Gastroesophageal sphincter (tissue), 4 donors: ENCODE measurements around the gene SNX15. TPM values are rescaled to one million over a fixed set of nuclear protein-coding genes. Genes with fewer than 3 reads are reported as not detected.

ENCODE experiments used
- ATAC-seq: fragments of 150-250 bp; one replicate; pipeline ENCODE4 v1.9.1; 2016; ENCODE audit warnings: mild to moderate bottlenecking, moderate library complexity
- H3K27ac ChIP-seq, 4 donors: fragments of 200-600 bp; sonication (generic) in 3 of 4; 1 replicate in 3 of 4; 2 replicates in 1 of 4; pipeline ENCODE4 v1.5.1; 2016 to 2019
- H3K27me3 ChIP-seq: fragments of 200-600 bp; sonication (generic); one replicate; pipeline ENCODE4 v1.5.1; 2019
- H3K36me3 ChIP-seq, 2 donors: fragments of 200-600 bp; sonication (generic); one replicate each; pipeline ENCODE4 v1.5.1; 2019; ENCODE audit warnings: control low read depth in 1 of 2
- H3K4me1 ChIP-seq, 3 donors: fragments of 200-600 bp; sonication (generic); 1 replicate in 2 of 3; 2 replicates in 1 of 3; pipeline ENCODE4 v1.5.1; 2016 to 2019; ENCODE audit warnings: control low read depth in 2 of 3
- H3K4me3 ChIP-seq, 2 donors: fragments of 200-600 bp; sonication (generic); one replicate each; pipeline ENCODE4 v1.5.1; 2019; ENCODE audit warnings: mild to moderate bottlenecking in 1 of 2, moderate library complexity in 1 of 2
- H3K9me3 ChIP-seq, 3 donors: fragments of 200-600 bp; sonication (generic); one replicate each; pipeline ENCODE4 v1.5.1; 2017 to 2019; ENCODE audit warnings: control low read depth in 2 of 3
- EP300 ChIP-seq: sonication (generic); formaldehyde crosslinking; IDR thresholded peaks from one replicate; pipeline ENCODE4 v1.6.1; 2017; ENCODE audit warnings: antibody characterized with exemption, mild to moderate bottlenecking
- POLR2A ChIP-seq, 2 donors: fragments of 450-650 bp; IDR thresholded peaks; one replicate each; pipeline ENCODE4 v1.6.1; 2017; ENCODE audit warnings: antibody characterized with exemption in 2 of 2, mild to moderate bottlenecking in 2 of 2, moderate library complexity in 1 of 2
- POLR2AphosphoS5 ChIP-seq: sonication (generic); formaldehyde crosslinking; IDR thresholded peaks from one replicate; pipeline ENCODE4 v1.6.1; 2017; ENCODE audit warnings: antibody characterized with exemption
- WGBS, 2 donors: methylation state at CpG; one replicate each; pipeline ENCODE4 v1.1.5; 2018; ENCODE audit warnings: low coverage in 1 of 2; 5-methylcytosine and 5-hydroxymethylcytosine counted together
- total RNA-seq, 4 donors: library from RNA; depleted of rRNA; stranded (reverse); fragments of >200 nt; gene quantifications; one replicate each; pipeline ENCODE4 v1.1.0, GENCODE V29; 2016
- TF ChIP-seq, protein P1 (sequence below), 4 experiments: fragments of 200-600 bp in 2 of 4; fragments of 450-650 bp in 2 of 4; sonication (generic) in 1 of 4; IDR thresholded peaks; one replicate each; pipeline ENCODE4 v1.5.1; 2017 to 2019; ENCODE audit warnings: antibody characterized with exemption in 4 of 4, mild to moderate bottlenecking in 2 of 4, moderate library complexity in 2 of 4

Gene SNX15
- total RNA-seq, 4 donors from 2014 or later = 23.6 to 42.5 (median 30.1) TPM

DNA sequence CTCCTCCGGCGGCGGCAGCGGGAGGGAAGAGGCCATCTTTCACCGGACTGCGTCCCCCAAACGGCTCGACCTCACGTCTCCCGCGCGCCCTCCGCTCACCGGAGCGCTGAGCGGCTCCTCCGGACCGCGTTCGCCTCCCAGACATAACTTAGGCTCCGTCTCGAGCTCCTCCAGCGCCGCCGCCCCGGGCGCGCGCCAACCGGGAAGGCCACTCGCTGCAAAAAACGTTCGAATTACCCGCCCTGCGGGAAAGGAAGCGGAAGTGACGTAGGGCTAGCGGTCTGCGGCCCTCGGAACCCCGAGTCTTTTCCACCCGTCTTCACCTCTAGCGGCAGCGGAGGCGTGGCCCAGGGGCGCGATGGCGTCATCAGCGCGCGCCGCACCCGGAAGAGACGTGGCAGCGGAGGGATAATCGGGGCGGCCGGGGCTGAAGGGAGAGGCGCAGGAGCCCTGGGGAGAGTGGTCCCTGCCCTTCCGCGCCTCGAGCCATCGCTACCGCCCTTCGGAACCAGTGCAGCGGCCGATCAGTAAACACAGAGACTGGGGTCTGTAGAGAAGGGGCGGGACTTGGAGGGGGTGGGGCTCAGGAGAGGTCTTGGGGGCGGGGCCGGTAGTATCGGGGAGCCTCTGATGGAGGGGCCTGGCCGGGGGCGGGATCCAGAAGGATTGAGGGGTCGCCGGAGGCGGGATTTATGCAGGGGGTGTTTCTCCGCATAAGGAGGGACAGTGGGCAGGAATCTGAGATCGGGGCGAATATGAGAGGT is 56.8 kb downstream of the SNX15 start, which contains the start of the genes CDCA5 and ZFPL1:
Gene CDCA5 (minus strand): TSS at position 207 of the 764 bp plus-strand sequence. CDS start 62 bp downstream, at position 145.
Gene ZFPL1 (plus strand): TSS at position 389 of the 764 bp plus-strand sequence. CDS start 477 bp downstream, outside the sequence.
- Histone ChIP-seq H3K27me3 (no peaks in the 10 kb centered on the region), H3K4me3 (peak within 1 kb of the TSS; percentile 68 to 81), H3K27ac (peak within 1 kb of the TSS; percentile 67 to 97 (median 93)), H3K36me3 (peaks cover 0 to 41% of the 10 kb centered on the region in 2 donors), H3K4me1 (peaks cover 0 to 24% (median 14%) of the 10 kb centered on the region in 3 donors), H3K9me3 (no peaks in the 10 kb centered on the region)
- peak; percentile 98 for ATAC-seq
- TF ChIP-seq POLR2AphosphoS5 = peak; percentile 92
- no peak for TF ChIP-seq EP300
- peak; percentile 52 to 60 for TF ChIP-seq POLR2A (IDR thresholded peaks at IDR 0.05)
- TF ChIP-seq, protein P1, sequence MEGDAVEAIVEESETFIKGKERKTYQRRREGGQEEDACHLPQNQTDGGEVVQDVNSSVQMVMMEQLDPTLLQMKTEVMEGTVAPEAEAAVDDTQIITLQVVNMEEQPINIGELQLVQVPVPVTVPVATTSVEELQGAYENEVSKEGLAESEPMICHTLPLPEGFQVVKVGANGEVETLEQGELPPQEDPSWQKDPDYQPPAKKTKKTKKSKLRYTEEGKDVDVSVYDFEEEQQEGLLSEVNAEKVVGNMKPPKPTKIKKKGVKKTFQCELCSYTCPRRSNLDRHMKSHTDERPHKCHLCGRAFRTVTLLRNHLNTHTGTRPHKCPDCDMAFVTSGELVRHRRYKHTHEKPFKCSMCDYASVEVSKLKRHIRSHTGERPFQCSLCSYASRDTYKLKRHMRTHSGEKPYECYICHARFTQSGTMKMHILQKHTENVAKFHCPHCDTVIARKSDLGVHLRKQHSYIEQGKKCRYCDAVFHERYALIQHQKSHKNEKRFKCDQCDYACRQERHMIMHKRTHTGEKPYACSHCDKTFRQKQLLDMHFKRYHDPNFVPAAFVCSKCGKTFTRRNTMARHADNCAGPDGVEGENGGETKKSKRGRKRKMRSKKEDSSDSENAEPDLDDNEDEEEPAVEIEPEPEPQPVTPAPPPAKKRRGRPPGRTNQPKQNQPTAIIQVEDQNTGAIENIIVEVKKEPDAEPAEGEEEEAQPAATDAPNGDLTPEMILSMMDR (IDR thresholded peaks at IDR 0.05) = peak in 1 of 4 experiments; percentile 13
- WGBS, 2 donors = 0% methylated on average over 5 to 23 of the region's 79 CpGs

DNA sequence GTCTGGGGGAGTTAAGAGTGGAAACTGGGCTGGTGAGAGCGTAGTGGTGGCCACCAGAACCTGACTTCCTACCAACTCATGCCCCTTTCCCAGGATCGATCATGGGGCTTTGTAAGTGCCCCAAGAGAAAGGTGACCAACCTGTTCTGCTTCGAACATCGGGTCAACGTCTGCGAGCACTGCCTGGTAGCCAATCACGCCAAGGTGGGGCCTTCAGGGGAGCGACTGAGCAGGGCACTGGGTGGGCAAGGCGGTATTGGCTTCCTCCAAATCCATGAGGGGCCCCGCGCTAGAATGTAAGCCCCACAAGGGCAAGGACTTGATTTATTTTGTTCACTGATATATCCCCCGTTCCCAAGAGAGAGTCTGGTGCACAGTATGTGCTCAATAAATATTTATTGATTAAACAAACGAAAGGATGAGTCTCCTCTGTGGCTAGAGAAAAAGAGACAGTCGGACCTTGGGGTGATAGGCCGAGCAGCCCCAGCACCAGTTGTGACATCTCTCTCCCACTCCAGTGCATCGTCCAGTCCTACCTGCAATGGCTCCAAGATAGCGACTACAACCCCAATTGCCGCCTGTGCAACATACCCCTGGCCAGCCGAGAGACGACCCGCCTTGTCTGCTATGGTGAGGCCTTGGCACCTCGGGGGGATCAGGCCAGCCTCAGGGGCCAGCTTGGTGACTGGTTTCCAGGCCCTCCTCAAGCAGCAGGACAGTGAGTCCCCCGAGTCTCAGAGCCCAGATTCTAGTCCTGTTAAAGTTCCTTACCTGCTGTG is 57.5 kb downstream of the SNX15 start:
- H3K4me1 ChIP-seq = peaks cover 0 to 24% (median 14%) of the 10 kb centered on the region in 3 donors
- no peaks in the 10 kb centered on the region for H3K27me3 ChIP-seq
- no peak for ATAC-seq
- 33 to 35% methylated on average over 3 to 12 of the region's 23 CpGs for WGBS, 2 donors
- peaks cover 0 to 48% of the 10 kb centered on the region in 2 donors for H3K36me3 ChIP-seq
- no peak for TF ChIP-seq EP300
- TF ChIP-seq POLR2AphosphoS5 = no peak
- TF ChIP-seq, protein P1 (IDR thresholded peaks at IDR 0.05) = no peak
- no peak for TF ChIP-seq POLR2A (IDR thresholded peaks at IDR 0.05)
- peak overlapping the region; percentile 68 to 81 for H3K4me3 ChIP-seq
- H3K27ac ChIP-seq = peak overlapping the region; percentile 67 to 97 (median 93)
- no peaks in the 10 kb centered on the region for H3K9me3 ChIP-seq

DNA sequence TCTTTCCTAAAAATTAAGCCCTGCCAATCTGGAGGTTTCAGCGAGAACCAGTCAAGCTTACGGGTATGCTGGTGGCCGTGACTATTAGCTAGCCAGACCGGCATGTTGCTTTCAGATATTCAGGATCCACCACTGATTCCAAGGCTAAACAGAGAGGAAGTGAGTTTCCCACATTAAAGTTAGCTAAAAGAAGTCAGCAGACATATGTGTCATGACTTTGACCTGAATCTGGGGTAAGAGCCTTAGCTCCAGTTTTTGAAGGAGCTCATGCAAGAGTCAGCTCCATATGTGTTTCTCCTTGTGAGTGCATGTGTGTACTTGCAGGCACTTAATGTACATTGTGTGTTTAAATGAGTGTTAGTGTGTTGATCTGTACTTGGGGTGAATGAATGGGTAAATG is 58.2 kb downstream of the SNX15 start:
- Histone ChIP-seq H3K36me3 (peaks cover 0 to 51% of the 10 kb centered on the region in 2 donors), H3K4me3 (no peak overlapping the region), H3K27ac (no peak overlapping the region), H3K4me1 (peaks cover 0 to 24% (median 14%) of the 10 kb centered on the region in 3 donors), H3K9me3 (no peaks in the 10 kb centered on the region), H3K27me3 (no peaks in the 10 kb centered on the region)
- no peak for ATAC-seq
- 83 to 89% methylated on average over 1 to 4 of the region's 4 CpGs for WGBS, 2 donors
- TF ChIP-seq, protein P1 (IDR thresholded peaks at IDR 0.05) = no peak
- no peak for TF ChIP-seq POLR2AphosphoS5
- TF ChIP-seq POLR2A (IDR thresholded peaks at IDR 0.05) = no peak
- no peak for TF ChIP-seq EP300

DNA sequence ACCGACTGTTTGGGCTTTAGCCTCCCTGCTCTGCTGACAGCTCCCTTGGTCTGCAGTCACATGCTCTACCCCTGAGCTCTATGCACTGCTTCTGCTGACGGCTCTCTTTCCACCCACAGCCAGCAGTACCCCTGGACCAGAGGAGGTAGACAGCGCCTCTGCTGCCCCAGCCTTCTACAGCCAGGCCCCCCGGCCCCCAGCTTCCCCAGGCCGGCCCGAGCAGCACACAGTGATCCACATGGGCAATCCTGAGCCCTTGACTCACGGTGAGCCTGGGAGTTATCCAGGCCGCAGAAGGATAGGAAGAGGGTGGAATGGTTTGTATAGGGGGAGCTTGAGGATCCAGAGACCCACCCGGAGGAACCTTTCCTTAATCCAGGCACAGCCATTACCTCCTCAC is 59.6 kb downstream of the SNX15 start:
- H3K4me3 ChIP-seq = no peak overlapping the region
- no peak for TF ChIP-seq EP300
- TF ChIP-seq POLR2A (IDR thresholded peaks at IDR 0.05) = no peak
- TF ChIP-seq, protein P1 (IDR thresholded peaks at IDR 0.05) = no peak
- TF ChIP-seq POLR2AphosphoS5 = no peak
- H3K27ac ChIP-seq = no peak overlapping the region
- H3K27me3 ChIP-seq = no peaks in the 10 kb centered on the region
- 81 to 100% methylated on average over 2 to 3 of the region's 9 CpGs for WGBS, 2 donors
- peaks cover 0 to 24% (median 14%) of the 10 kb centered on the region in 3 donors for H3K4me1 ChIP-seq
- peaks cover 0 to 51% of the 10 kb centered on the region in 2 donors for H3K36me3 ChIP-seq
- no peaks in the 10 kb centered on the region for H3K9me3 ChIP-seq
- no peak for ATAC-seq
